LNCaP clone FGC (cell line): ENCODE data around the gene TTLL12.

Experiments used
- DNase-seq: peaks from one replicate; pipeline ENCODE4 v3.0.0-alpha.2; 2011; ENCODE audit warnings: low read depth
- H3K4me3 ChIP-seq: 2 replicates; pipeline ENCODE4 v1.5.1; 2011; ENCODE audit warnings: mild to moderate bottlenecking, low read depth, low read length, control low read depth
- CTCF ChIP-seq: IDR thresholded peaks from 2 replicates; pipeline ENCODE4 v1.5.1; 2012; ENCODE audit warnings: mild to moderate bottlenecking; ENCODE audit not compliant: control insufficient read depth, insufficient read depth; ENCODE audit errors: extremely low read depth

TTLL12 gene

GRCh38 chr22:43216738-43217137, 29.8 kb upstream of the TTLL12 start:
- no peak overlapping the region for H3K4me3 ChIP-seq
- DNase-seq: no peak
- no peak for TF ChIP-seq CTCF

- no peak for TF ChIP-seq CTCF
- DNase-seq: no peak
- H3K4me3 ChIP-seq: no peak overlapping the region
Measured at GRCh38 chr22:43213962-43214361, 27.0 kb upstream of the TTLL12 start.

- no peak overlapping the region for H3K4me3 ChIP-seq
- TF ChIP-seq CTCF: no peak
Measured at GRCh38 chr22:43213051-43213450, 26.1 kb upstream of the TTLL12 start.

GRCh38 chr22:43212434-43212952, 25.6 kb upstream of the TTLL12 start:
- no peak overlapping the region for H3K4me3 ChIP-seq

More at GRCh38 chr22:43213051-43213450, 26.1 kb upstream of the TTLL12 start:
- no peak for DNase-seq

GRCh38 chr22:43211941-43212433, 25.1 kb upstream of the TTLL12 start:
- no peak overlapping the region for H3K4me3 ChIP-seq
- DNase-seq: no peak
- no peak for TF ChIP-seq CTCF

More at GRCh38 chr22:43212434-43212952, 25.6 kb upstream of the TTLL12 start:
- TF ChIP-seq CTCF: no peak
- no peak for DNase-seq

GRCh38 chr22:43210631-43211515, 23.9 kb upstream of the TTLL12 start:
- no peak for TF ChIP-seq CTCF
- H3K4me3 ChIP-seq: no peak overlapping the region
- DNase-seq: no peak
